ENCODE measurements around the gene ATAD5. TPM values are rescaled to one million over a fixed set of nuclear protein-coding genes. Genes with fewer than 3 reads are reported as not detected.

ATAD5 gene
- total RNA-seq, 1 donor from 2014 or later, result under 0.01 TPM

DNA sequence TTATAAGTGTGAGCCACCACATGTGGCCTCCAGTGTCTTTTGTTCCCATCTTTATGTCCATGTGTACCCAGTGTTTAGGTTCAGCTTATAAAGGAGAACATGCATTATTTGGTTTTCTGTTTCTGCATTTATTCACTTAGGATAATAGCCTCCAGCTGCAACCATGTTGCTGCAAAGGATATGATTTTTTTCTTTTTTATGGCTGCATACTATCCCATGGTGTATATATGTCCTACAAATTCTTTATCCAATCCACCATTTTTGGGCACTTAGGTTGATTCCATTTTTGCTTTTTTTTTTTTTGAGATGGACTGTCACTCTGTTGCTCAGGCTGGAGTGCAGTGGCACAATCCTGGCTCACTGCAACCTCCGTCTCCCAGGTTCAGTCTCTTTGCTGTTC, 32.9 kb downstream of the ATAD5 start:
- no peaks in the 10 kb centered on the region for H3K27me3 ChIP-seq
- TF ChIP-seq, protein P1, sequence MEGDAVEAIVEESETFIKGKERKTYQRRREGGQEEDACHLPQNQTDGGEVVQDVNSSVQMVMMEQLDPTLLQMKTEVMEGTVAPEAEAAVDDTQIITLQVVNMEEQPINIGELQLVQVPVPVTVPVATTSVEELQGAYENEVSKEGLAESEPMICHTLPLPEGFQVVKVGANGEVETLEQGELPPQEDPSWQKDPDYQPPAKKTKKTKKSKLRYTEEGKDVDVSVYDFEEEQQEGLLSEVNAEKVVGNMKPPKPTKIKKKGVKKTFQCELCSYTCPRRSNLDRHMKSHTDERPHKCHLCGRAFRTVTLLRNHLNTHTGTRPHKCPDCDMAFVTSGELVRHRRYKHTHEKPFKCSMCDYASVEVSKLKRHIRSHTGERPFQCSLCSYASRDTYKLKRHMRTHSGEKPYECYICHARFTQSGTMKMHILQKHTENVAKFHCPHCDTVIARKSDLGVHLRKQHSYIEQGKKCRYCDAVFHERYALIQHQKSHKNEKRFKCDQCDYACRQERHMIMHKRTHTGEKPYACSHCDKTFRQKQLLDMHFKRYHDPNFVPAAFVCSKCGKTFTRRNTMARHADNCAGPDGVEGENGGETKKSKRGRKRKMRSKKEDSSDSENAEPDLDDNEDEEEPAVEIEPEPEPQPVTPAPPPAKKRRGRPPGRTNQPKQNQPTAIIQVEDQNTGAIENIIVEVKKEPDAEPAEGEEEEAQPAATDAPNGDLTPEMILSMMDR (IDR thresholded peaks at IDR 0.05), result no peak
- no peaks in the 10 kb centered on the region for H3K4me1 ChIP-seq
- no peaks in the 10 kb centered on the region for H3K9me3 ChIP-seq
- intact Hi-C loops (cut with DNase I), result no loop called here
- H3K36me3 ChIP-seq, result peaks cover 0 to 3% of the 10 kb centered on the region in 2 donors
- DNase-seq (ENCODE audit: low spot score in 2 of 2), result no peak
- no peak overlapping the region for H3K4me3 ChIP-seq
- H3K27ac ChIP-seq, result no peak overlapping the region

DNA sequence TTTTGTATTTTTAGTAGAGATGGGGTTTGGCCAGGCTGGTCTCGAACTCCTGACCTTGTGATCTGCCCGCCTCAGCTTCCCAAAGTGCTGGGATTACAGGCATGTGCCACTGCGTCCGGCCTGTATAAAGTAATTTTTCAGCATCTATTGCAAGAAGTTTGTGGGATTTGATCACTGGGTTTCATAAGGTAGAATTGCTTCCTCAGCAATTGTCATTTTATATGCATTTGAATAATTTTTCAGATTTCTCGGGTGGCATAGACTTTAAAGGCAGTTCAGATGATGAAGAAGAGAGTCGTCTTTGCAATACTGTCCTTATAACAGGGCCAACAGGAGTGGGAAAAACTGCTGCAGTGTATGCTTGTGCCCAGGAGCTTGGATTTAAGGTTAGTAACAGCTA, 37.2 kb downstream of the ATAD5 start:
- no peaks in the 10 kb centered on the region for H3K4me1 ChIP-seq
- H3K36me3 ChIP-seq, result peaks cover 0 to 3% of the 10 kb centered on the region in 2 donors
- TF ChIP-seq, protein P1 (IDR thresholded peaks at IDR 0.05), result no peak
- no peaks in the 10 kb centered on the region for H3K27me3 ChIP-seq
- no peak overlapping the region for H3K27ac ChIP-seq
- DNase-seq (ENCODE audit: low spot score in 2 of 2), result no peak
- intact Hi-C loops (cut with DNase I), result no loop called here
- no peak overlapping the region for H3K4me3 ChIP-seq
- no peaks in the 10 kb centered on the region for H3K9me3 ChIP-seq

DNA sequence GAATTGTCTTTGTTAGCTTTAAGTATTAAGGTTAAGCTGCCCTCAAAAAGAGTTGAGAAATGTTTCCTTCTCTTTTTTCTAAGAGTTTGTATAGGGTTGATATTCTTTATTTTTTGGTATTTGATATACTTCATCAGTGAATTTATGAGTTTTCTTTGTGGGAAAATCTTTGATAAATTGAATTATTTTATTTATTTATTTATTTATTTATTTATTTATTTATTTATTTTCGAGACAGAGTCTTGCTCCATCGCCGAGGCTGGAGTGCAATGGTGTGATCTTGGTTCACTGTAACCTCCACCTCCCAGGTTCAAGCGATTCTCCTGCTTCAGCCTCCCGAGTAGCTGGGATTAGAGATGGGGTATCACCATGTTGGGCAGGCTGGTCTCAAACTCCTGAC, 54.4 kb downstream of the ATAD5 start:
- H3K4me1 ChIP-seq, result no peaks in the 10 kb centered on the region

DNA sequence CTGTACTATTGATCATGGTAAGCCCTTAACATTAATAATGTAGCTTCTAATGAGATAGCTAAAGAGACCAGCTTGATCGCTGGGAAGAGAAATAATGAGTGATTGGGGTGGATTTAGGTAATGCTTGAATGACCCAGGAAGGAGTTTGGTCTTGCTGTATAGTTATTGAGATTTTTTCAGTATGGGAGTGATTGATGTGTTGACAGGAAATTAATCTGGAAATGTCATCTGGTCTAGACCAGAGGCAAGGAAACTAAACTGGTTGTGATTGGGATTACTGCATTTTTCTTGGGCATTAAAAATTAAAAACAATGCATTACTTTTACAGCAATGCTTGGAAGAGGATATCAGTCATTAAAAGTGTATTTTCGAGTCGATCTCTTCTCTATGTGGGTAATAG, 62.5 kb downstream of the ATAD5 start:
- peaks cover 0 to 22% of the 10 kb centered on the region in 2 donors for H3K36me3 ChIP-seq
- TF ChIP-seq, protein P1 (IDR thresholded peaks at IDR 0.05), result no peak
- intact Hi-C loops (cut with DNase I), result no loop called here

More for the DNA sequence above, 54.4 kb downstream of the ATAD5 start:
- H3K27ac ChIP-seq, result no peak overlapping the region
- no peaks in the 10 kb centered on the region for H3K9me3 ChIP-seq
- intact Hi-C loops (cut with DNase I), result no loop called here
- H3K36me3 ChIP-seq, result peaks cover 0 to 3% of the 10 kb centered on the region in 2 donors
- TF ChIP-seq, protein P1 (IDR thresholded peaks at IDR 0.05), result no peak
- H3K4me3 ChIP-seq, result no peak overlapping the region
- no peaks in the 10 kb centered on the region for H3K27me3 ChIP-seq
- no peak for DNase-seq (ENCODE audit: low spot score in 2 of 2)

DNA sequence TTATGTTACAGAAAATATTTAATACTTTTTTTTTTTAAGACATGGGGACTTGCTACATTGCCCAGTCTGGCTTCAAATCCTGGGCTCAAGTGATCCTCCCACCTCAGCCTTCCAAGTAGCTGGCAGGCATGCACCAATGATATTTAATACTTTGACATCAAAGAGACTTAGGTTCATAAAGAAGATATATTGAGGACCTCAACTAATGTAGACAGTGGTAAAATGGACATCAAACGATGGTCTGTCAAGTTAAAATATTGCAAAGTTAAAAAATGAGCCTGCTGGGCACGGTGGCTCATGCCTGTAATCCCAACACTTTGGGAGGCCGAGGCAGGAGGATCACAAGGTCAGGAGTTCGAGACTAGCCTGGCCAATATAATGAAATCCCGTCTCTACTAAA, 65.5 kb downstream of the ATAD5 start:
- H3K36me3 ChIP-seq, result peaks cover 6 to 26% of the 10 kb centered on the region in 2 donors

More for the DNA sequence above, 62.5 kb downstream of the ATAD5 start:
- H3K9me3 ChIP-seq, result no peaks in the 10 kb centered on the region
- no peaks in the 10 kb centered on the region for H3K4me1 ChIP-seq
- H3K4me3 ChIP-seq, result no peak overlapping the region
- H3K27me3 ChIP-seq, result no peaks in the 10 kb centered on the region
- H3K27ac ChIP-seq, result no peak overlapping the region
- no peak for DNase-seq (ENCODE audit: low spot score in 2 of 2)

More for the DNA sequence above, 65.5 kb downstream of the ATAD5 start:
- Histone ChIP-seq H3K27ac (no peak overlapping the region), H3K4me1 (no peaks in the 10 kb centered on the region), H3K4me3 (no peak overlapping the region), H3K27me3 (no peaks in the 10 kb centered on the region), H3K9me3 (no peaks in the 10 kb centered on the region)
- no peak for DNase-seq (ENCODE audit: low spot score in 2 of 2)
- TF ChIP-seq, protein P1 (IDR thresholded peaks at IDR 0.05), result no peak
- intact Hi-C loops (cut with DNase I), result no loop called here

All from ascending aorta (tissue), 2 donors.